ENCODE measurements around the gene RAB34. TPM values are rescaled to one million over a fixed set of nuclear protein-coding genes. Genes with fewer than 3 reads are reported as not detected.

The RAB34 gene
- total and polyA plus RNA-seq, 10 donors = 31.4 to 111 (median 53.0) TPM

DNA sequence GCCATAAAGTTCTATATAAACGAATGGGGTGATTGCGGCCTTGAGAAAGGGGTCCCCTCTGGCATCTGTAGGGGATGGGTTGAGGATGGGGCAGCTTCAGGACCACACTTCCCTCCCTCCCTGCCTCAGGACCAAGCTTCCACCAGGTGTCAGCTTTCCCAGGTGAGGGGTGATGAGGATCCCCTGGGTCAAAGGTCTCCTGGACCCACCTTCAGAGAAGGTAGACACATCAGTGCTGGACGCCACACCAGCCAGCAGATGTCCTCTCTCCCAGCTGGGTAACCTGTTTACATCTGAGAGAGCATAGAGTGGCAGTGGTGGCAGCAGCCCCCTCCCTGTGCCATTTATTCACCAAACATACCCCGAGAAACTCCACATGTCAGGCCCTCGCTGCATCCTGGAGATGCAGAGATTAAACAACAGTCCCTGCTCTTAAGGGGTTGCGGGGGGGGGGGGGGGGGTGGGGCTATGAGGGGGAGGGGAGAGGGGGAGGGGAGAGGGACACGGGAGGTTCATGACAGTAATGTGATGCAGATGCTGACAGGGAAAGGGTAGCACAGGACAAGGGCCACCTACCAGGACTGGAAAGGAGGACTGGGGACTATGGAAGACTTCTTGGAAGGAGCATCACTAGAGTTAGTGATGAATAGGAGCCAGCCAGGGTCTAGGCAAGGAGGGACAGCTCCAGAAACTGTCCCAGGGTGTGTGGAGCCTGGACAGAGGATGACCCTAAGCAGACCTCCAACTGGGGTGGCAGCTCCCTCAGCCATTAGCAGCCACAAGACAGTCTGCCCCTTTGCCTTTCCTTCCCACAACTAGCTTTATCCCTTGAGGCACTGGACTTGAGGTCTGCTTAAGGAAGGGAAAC, 11.0 kb downstream of the RAB34 start:
- peaks cover 0 to 21% (median 10%) of the 10 kb centered on the region in 6 donors for H3K4me1 ChIP-seq
- H3K27ac ChIP-seq = no peak overlapping the region
- peaks cover 0 to 48% (median 32%) of the 10 kb centered on the region in 6 donors for H3K36me3 ChIP-seq
- DNase-seq = no peak
- intact Hi-C loops (cut with DNase I; ENCODE audit: low total_unique reads) = no loop called here
- no peak for TF ChIP-seq POLR2A (IDR thresholded peaks at IDR 0.05)
- no peak for TF ChIP-seq POLR2AphosphoS5 (IDR thresholded peaks at IDR 0.05)
- TF ChIP-seq, protein P1, sequence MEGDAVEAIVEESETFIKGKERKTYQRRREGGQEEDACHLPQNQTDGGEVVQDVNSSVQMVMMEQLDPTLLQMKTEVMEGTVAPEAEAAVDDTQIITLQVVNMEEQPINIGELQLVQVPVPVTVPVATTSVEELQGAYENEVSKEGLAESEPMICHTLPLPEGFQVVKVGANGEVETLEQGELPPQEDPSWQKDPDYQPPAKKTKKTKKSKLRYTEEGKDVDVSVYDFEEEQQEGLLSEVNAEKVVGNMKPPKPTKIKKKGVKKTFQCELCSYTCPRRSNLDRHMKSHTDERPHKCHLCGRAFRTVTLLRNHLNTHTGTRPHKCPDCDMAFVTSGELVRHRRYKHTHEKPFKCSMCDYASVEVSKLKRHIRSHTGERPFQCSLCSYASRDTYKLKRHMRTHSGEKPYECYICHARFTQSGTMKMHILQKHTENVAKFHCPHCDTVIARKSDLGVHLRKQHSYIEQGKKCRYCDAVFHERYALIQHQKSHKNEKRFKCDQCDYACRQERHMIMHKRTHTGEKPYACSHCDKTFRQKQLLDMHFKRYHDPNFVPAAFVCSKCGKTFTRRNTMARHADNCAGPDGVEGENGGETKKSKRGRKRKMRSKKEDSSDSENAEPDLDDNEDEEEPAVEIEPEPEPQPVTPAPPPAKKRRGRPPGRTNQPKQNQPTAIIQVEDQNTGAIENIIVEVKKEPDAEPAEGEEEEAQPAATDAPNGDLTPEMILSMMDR (IDR thresholded peaks at IDR 0.05 in 8 of 11, conservative IDR thresholded peaks at IDR 0.05 in 3 of 11) = no peak
- no peaks in the 10 kb centered on the region for H3K9me3 ChIP-seq
- H3K4me3 ChIP-seq = no peak overlapping the region
- WGBS, 5 donors = 71 to 85% (median 73%) methylated on average over 5 to 6 of the region's 7 CpGs
- no peaks in the 10 kb centered on the region for H3K27me3 ChIP-seq (replicated peaks in 1 of 7)

DNA sequence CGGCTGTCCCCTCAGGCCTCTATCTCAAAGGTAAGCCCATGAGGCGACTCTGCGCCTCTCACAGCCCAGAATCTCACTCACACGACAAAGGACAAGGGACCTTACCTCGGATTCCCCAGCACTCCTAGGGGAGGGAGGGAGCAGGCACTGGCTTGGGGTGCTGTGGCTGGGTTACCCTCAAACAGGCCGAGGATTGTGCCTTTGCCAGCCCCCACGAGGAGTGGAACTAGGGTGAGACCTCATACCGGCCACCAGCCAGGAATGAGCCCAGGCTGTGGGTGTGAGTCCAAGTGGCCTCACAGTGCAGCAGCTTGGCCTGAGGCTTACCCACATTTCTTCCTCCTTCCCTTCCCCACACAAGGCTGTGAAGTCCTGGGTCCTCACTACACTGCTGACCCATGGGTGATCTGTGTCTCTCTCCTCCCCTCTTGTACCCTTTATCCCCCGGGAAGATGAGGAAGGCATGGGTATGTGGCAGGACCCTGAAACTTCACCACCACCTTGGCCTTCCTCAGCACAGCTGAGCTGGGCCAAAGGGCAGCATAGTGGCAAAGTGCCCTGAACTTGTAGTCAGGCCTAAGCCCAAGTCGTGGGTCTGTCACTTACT, 11.8 kb downstream of the RAB34 start:
- H3K4me1 ChIP-seq = peaks cover 0 to 15% (median 7%) of the 10 kb centered on the region in 6 donors
- H3K36me3 ChIP-seq = peaks cover 0 to 56% (median 41%) of the 10 kb centered on the region in 6 donors
- no peak for DNase-seq
- H3K9me3 ChIP-seq = no peaks in the 10 kb centered on the region
- H3K27ac ChIP-seq = no peak overlapping the region
- WGBS, 5 donors = 82 to 93% (median 85%) methylated on average over 7 to 10 of the region's 10 CpGs
- intact Hi-C loops (cut with DNase I; ENCODE audit: low total_unique reads) = no loop called here
- TF ChIP-seq POLR2AphosphoS5 (IDR thresholded peaks at IDR 0.05) (peak in 2 of 3 donors; percentile 15 to 50), POLR2A (IDR thresholded peaks at IDR 0.05) (no peak)
- TF ChIP-seq, protein P1 (IDR thresholded peaks at IDR 0.05 in 8 of 11, conservative IDR thresholded peaks at IDR 0.05 in 3 of 11) = no peak
- H3K27me3 ChIP-seq (replicated peaks in 1 of 7) = no peaks in the 10 kb centered on the region
- H3K4me3 ChIP-seq = no peak overlapping the region

DNA sequence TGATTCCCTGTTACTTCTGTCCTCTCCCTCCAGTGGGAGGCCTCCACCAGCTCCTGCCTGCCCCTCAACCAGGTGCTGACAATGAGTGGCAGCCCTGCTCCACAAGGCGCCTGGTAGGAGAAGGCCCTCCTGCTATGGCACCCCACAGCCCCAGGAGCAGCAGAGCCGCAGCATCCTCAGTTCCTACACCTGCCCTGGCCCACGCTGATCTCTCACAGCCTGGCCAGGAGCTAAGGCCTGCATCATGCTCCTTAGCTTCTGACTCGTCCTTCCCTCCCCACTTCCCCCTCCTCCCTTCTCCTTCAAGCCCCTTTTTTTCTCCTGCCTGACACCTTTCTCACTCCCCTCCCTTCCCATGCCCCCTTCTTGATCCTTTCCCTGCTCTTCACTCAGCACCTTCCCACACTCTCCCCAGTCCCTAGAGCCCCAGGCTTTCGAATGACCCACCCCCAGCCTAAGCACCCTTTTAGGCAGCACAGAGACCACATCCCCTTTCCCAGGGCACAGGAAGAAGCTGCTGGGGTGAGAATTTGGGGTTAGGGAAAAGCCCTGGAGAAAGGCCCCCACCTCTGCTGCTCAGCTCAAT, 12.5 kb downstream of the RAB34 start:
- Histone ChIP-seq H3K27me3 (replicated peaks in 1 of 7) (no peaks in the 10 kb centered on the region), H3K9me3 (no peaks in the 10 kb centered on the region), H3K4me1 (peaks cover 0 to 8% (median 1%) of the 10 kb centered on the region in 6 donors), H3K4me3 (no peak overlapping the region), H3K36me3 (peaks cover 5 to 63% (median 47%) of the 10 kb centered on the region in 6 donors), H3K27ac (no peak overlapping the region)
- 76 to 90% (median 82%) methylated on average over 5 of the region's 5 CpGs for WGBS, 5 donors
- DNase-seq = no peak
- intact Hi-C loops (cut with DNase I; ENCODE audit: low total_unique reads) = no loop called here
- TF ChIP-seq POLR2AphosphoS5 (IDR thresholded peaks at IDR 0.05) (peak in 2 of 3 donors; percentile 10 to 61), POLR2A (IDR thresholded peaks at IDR 0.05) (no peak)

DNA sequence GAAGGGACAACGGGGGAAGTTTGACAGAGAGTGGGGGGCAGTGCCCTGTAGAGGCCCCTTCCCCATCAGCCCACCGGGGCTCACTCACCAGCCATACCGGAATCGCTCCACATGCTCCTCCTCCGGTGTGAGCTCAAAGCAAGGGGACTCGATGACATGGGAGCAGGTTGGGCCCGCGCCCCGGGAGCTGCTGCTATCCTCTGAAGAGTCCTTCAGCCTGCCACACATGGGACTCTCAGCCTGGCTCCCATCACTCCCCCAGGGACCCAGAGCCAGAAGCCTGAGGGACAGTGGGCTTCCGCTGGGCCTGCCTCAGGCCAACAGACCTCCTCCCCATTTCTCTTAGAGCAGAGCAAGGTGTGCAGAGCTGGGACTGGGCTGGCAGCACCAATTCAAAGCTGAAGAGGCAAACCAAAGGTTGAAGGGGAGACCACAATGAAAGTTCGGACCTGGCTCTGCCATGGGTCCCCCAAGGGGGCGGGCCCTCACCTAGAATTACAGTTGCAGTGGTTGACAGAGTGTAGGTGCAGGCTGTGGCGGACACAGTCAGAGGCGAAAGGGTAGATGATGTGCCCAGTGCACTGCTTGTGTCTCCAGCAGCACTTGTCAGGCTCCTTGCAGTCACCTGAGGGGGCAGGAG, 13.3 kb downstream of the RAB34 start:
- Histone ChIP-seq H3K9me3 (no peaks in the 10 kb centered on the region), H3K27me3 (replicated peaks in 1 of 7) (no peaks in the 10 kb centered on the region), H3K36me3 (peaks cover 7 to 71% (median 56%) of the 10 kb centered on the region in 6 donors), H3K27ac (no peak overlapping the region), H3K4me3 (no peak overlapping the region), H3K4me1 (no peaks in the 10 kb centered on the region)
- intact Hi-C loops (cut with DNase I; ENCODE audit: low total_unique reads) = no loop called here
- 91 to 97% (median 94%) methylated on average over 3 to 14 of the region's 14 CpGs for WGBS, 5 donors
- TF ChIP-seq, protein P1 (IDR thresholded peaks at IDR 0.05 in 8 of 11, conservative IDR thresholded peaks at IDR 0.05 in 3 of 11) = no peak
- TF ChIP-seq POLR2AphosphoS5 (IDR thresholded peaks at IDR 0.05) (peak in 2 of 3 donors; percentile 10 to 41), POLR2A (IDR thresholded peaks at IDR 0.05) (no peak)
- no peak for DNase-seq
